HG03558 (cell line): ENCODE measurements around the gene KRTAP10-7.
"Not testable (repeated sequence)": the region's sequence is repeated elsewhere in the genome, so short reads cannot be mapped to it uniquely, and the experiment has no call there.

Experiments
- ATAC-seq: cut with Tn5 transposase; IDR thresholded peaks from one replicate; pipeline ENCODE4 v1.9.1; 2021; ENCODE audit warnings: moderate number of reproducible peaks; ENCODE audit not compliant: unreplicated experiment; ENCODE audit errors: extremely low read depth

The KRTAP10-7 gene

DNA sequence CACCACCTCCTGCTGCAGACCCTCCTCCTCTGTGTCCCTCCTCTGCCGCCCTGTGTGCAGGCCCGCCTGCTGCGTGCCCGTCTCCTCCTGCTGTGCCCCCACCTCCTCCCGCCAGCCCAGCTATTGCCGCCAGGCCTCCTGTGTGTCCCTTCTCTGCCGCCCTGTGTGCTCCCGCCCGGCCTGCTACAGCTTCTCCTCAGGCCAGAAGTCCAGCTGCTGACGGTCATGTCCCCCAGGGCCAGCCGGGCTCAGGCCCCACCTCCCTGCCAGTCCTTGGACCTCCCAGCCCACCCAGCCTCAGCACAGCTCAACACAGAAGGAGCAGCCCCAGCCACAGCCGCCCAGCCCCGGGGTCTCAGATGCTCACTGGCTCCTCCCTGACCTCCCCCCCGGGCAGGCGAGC lies 27.4 kb downstream of the KRTAP10-7 start:
- not testable (repeated sequence) for ATAC-seq

DNA sequence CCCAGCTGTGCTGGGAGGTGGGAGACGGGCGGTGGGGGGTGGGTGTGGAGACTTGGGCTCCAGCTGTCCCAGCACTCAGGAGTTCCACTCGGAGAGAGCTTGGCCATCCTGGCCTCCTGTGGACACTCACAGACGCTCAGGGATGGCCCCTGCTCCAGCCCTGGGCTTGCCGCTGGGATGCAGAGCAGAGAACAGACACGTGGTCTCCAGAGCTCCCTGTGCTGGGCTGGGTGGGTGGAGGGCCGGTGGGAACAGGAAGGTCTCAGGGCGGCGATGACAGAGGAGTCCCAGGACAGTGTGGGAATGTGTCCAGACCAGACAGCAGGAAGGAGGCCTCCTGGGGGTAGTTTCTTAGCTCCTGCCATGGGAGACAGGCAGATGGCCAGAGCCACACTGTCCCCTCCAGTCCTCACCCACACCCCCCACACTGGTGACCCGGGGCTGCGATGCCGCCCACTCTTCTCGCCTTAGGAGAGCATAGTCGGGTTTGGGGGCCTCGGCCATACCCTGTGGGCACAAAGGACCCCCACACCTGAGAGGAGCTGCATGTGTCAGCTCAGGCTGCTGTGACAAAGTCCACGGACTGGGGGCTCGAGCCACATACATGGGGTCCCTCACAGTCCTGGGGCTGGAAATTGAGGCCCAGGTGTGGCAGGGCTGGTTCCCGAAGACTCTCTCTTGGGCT lies 28.5 kb downstream of the KRTAP10-7 start:
- ATAC-seq = no peak

DNA sequence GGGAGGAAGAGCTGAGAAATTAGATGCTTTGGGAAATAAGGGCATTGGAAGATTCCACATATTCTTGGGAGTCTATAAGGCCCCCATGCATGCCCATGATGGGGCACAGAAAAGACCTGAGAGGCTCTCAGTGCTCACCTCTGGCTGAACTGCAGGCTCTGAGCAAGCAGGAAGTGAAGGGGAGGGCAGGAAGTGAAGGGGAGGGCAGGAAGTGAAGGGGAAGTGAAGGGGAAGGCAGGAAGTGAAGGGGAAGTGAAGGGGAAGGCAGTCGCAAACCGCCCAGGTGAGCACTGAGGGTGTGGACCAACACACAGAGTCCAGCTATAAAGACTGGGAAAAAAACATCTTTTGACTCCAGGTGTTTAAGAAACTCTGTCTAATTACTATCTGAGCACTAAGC lies 30.0 kb downstream of the KRTAP10-7 start:
- no peak for ATAC-seq

DNA sequence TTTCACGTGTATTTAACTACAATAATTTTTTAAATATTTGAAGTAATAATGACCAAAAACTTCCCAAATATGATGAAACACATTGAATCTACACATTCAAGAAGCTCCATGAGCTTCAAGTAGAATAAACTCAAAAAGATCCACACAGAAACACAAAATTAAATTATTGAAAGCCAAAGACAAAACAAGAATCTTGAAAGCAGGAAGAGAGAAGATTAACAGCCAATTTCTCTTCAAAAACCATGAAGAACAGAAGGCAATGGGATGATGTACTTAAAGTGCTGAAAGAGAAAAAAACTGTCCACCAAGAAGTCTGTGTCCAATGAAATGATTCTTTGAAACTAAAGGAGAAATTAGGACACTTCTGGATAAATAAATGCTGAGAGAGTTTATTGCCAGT lies 31.7 kb downstream of the KRTAP10-7 start:
- ATAC-seq = no peak

GRCh38 chr21:44636209-44637017 lies 36.0 kb downstream of the KRTAP10-7 start:
- ATAC-seq = no peak

- no peak for ATAC-seq
These were observed 36.8 kb downstream of the KRTAP10-7 start, which contains the start of gene KRTAP10-10 for GRCh38 chr21:44637018-44637850. Gene KRTAP10-10, plus strand, starts transcription at chr21:44637356. Its CDS starts 62 bp downstream, at chr21:44637418.

DNA sequence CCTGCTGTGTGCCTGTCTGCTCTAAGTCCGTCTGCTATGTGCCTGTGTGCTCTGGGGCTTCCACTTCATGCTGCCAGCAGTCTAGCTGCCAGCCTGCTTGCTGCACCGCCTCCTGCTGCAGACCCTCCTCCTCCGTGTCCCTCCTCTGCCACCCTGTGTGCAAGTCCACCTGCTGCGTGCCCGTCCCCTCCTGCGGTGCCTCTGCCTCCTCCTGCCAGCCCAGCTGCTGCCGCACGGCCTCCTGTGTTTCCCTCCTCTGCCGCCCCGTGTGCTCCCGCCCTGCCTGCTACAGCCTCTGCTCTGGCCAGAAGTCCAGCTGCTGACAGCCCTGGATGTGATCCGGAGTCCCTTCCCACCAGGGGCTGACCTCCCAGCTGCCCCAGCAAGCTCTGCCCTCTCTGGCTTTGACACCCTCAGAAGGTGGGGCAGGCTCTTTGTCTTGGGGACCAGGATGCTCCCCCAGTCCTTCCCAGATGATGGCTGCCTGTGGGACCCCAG lies 37.5 kb downstream of the KRTAP10-7 start:
- ATAC-seq = not testable (repeated sequence)

DNA sequence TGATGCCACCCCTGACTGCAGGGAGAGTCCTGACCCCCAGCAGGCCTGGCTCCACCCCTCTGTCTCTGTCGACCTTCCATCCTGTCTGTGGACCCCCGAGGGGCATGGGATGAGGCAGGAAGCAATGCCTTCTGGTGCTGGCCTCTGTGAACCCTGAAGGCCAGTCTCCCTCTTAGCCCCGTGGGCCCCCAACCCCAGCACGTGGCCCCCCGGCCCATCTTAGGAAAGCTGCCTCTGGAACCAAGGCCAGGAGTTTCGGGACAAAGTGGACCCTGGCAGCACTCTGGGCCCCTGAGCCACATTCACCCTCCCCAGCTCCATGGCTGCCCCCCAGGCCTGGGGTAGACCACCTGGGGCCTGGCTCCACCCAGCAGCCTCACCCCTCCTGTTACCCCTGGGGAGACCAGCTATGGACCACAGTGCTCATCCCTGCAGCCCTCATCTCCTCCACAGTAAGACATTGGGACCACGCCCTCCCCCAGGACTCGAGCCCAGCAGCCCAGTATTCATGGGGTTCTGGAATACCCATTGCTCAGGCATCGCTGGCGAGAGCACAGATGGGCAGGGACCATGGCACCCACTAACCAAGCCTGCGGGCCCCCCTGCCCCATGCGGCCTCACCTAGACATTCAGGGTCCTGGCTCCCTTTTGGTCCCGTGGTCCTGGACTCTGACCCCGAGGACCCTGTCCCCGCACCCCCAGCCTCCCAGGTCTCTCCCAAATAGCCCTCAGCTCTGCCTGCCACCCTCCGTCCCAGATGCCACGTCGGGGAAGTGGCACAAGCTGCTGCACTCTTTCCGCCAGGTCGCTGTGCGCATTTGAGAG lies 38.3 kb downstream of the KRTAP10-7 start:
- ATAC-seq = not testable (repeated sequence)

- no peak for ATAC-seq
These were observed 38.9 kb downstream of the KRTAP10-7 start for GRCh38 chr21:44639331-44639655.

DNA sequence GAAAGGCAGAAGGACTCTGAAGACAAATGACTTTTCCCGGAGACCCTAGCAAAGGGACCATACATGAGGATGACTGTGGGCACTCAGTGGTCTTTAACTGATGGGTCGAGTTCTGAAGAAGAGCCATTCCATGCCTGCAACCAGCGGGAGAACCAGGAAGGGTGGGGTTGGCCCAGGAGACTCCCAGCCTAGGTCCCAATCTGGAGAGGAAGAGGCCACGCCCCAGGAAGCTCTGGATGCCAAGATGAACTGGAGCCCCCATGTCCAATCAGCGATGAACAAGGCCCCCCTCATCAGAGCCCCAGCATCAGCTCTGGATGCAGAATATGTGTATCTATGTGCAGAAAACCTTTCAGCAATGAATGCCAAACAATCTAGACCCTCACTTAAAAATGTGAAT lies 40.4 kb downstream of the KRTAP10-7 start:
- no peak for ATAC-seq

- ATAC-seq = no peak
These were observed 43.4 kb downstream of the KRTAP10-7 start for GRCh38 chr21:44643741-44644310.

GRCh38 chr21:44644878-44645277 lies 44.5 kb downstream of the KRTAP10-7 start:
- no peak for ATAC-seq

GRCh38 chr21:44646366-44647221 lies 46.2 kb downstream of the KRTAP10-7 start, which contains the start of gene KRTAP10-11:
Gene KRTAP10-11, plus strand, starts transcription at chr21:44646414. Its CDS starts 45 bp downstream, at chr21:44646459.
- ATAC-seq = not testable (repeated sequence)

- no peak for ATAC-seq
These were observed 46.8 kb downstream of the KRTAP10-7 start for GRCh38 chr21:44647222-44647552.

- ATAC-seq = no peak
These were observed 48.3 kb downstream of the KRTAP10-7 start for GRCh38 chr21:44648557-44649311.

DNA sequence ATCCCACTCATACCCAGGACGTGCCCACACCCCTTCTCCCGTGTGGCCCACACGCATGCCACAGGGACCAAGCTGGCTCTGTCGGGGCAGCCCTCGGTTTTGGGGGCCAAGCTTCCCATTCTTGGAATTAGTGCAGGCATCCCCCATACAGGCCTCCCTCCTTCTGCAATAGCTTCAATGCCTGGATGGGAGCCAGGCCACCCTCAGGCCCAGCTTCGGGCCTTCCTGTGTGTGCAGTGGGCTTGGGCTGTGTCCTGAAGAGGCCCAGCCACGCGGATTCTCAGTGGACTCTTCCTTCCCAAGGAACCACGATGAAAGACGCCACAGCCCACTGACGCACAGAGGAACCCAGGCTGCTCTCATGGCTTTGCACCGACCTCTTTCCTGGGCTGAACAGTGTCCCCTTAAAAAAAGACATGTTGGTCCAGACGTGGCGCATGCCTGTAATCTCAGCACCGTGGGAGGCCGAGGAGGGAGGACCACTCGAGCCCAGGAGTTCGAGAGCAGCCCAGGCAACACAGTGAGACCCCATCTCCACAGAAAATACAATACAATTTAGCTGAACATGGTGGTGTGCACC lies 49.2 kb downstream of the KRTAP10-7 start:
- ATAC-seq = no peak

GRCh38 chr21:44650265-44650972 lies 50.0 kb downstream of the KRTAP10-7 start:
- ATAC-seq = no peak
